NB4 (cell line): ENCODE data around the gene GNMT.

Source experiments
- TF ChIP-seq, protein P1 (sequence below): IDR thresholded peaks from one replicate; pipeline ENCODE4 v1.5.1; 2012; ENCODE audit warnings: low read depth, low read length
- TF ChIP-seq, protein P2 (sequence below): IDR thresholded peaks from 2 replicates; pipeline ENCODE4 v1.6.1; 2011; ENCODE audit warnings: low read depth, low read length

DNA sequence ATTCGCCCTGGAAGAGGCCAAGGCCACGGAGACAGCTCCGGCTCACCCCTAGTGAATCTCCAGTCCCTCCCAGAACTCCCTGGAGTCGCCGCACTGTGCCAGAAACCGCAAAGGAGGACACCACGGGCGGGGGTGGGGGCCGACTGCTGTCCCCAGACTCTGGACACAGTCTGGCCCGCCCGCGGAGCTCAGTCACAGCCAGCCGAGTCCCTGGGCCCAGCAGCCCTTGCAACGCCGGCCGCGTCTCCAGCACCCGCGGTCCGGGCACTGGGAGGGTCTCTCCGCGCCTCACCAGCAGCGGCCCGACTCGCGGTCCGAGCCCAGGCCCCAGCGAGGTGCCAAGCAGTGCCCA, 17.9 kb downstream of the GNMT start:
- TF ChIP-seq, protein P1, sequence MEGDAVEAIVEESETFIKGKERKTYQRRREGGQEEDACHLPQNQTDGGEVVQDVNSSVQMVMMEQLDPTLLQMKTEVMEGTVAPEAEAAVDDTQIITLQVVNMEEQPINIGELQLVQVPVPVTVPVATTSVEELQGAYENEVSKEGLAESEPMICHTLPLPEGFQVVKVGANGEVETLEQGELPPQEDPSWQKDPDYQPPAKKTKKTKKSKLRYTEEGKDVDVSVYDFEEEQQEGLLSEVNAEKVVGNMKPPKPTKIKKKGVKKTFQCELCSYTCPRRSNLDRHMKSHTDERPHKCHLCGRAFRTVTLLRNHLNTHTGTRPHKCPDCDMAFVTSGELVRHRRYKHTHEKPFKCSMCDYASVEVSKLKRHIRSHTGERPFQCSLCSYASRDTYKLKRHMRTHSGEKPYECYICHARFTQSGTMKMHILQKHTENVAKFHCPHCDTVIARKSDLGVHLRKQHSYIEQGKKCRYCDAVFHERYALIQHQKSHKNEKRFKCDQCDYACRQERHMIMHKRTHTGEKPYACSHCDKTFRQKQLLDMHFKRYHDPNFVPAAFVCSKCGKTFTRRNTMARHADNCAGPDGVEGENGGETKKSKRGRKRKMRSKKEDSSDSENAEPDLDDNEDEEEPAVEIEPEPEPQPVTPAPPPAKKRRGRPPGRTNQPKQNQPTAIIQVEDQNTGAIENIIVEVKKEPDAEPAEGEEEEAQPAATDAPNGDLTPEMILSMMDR, result no peak
- TF ChIP-seq, protein P2, sequence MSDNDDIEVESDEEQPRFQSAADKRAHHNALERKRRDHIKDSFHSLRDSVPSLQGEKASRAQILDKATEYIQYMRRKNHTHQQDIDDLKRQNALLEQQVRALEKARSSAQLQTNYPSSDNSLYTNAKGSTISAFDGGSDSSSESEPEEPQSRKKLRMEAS, result no peak
